DMS 273 (cell line): ENCODE data around the gene SORD.
"Not testable (repeated sequence)": the region's sequence is repeated elsewhere in the genome, so short reads cannot be mapped to it uniquely, and the experiment has no call there.

Experiments used
- DNase-seq: peaks from one replicate; lab custom pipeline; 2025; ENCODE audit not compliant: unreplicated experiment; lab: John Stamatoyannopoulos, UW

SORD gene

DNA sequence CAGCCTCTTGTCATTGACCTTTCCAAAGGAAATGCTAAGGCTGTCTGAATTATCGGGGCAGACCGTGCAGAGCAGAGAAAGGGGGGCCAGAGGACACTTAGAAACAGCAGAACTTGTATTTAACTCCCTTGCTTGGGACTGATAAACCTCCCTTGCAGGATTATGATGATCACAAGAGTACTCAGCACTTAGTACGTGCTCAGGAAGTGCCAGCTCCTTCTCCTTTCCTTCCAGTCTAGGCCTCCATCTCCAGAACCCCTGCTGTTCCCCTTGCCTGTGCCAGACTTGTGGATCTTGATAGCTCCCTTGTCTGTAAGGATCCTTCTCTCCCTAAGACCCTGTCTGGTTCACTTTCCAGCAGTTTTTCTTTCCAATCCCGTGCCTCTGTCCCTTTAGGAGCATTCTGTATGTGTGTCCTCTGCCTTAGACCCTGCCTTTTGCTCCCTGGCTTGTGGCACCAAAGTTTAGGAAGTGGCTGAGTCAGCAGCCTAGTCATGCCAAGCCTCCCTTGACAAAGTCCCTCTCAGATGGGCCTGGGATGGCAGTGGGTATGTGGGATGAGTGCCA is 747 bp downstream of the SORD start:
- DNase-seq: peak; percentile 41

DNA sequence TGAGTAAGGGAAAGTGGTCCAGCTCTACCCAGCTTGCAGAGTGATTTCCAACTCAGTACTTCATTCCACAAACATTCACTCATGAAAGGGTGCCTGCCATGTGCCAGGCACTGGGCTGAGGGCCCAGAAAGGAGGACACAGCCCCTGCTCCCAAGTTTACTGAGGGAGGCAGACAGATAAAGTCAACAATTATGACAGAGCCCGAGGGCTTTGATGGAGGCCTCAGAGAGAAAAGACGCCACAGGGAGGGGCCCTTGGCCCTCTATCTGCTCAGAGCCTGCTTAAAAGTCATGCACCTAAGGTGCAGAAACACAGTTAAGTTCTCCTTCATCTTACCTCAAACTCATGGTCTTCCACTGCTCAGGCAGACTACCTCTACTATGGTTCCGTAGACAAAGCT is 1.7 kb downstream of the SORD start:
- not testable (repeated sequence) for DNase-seq

DNA sequence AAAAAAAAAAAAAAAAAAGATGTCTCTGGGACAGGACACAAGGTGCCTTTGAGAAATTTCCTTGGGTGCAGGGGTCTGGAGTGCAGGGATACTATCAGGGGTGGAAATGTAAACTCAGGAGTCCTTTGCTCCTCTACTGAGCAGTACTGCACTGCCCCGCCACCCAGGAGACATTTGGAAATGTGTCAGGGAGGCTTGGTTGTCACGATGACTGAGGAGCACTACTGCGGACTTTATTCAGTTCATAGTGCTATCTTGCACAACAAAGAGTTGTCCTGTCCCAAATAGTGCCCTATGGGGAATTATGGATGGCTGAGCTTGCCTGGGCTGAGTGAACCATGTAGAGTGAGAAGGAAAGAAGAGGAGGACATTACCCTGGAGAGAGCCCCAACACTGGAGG is 2.6 kb downstream of the SORD start:
- DNase-seq: not testable (repeated sequence)

DNA sequence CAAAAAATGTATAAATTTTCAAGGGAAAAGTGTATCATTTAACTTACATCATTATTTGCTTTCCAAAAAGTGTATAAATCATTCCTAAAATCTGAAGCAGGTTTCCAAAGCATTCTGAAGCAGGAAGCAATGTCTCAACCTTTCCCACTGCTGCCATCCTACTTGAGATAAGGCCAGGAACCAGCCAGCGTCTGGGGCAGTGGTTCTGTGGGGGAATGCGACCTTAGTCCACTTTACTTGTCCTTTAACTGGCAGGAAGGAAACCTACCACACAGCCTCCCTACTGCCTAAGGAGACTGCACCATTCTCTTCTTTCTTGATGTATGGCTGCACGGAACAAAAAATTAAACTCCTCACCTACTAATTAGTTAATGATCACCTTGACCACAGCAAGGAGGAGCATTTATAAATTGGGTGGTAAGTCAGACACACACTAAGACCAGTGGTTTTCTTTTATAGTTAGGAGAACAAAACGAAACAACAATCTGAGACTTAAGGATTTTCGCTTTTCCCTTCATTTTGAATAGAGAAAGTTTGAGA is 3.7 kb downstream of the SORD start:
- no peak for DNase-seq

DNA sequence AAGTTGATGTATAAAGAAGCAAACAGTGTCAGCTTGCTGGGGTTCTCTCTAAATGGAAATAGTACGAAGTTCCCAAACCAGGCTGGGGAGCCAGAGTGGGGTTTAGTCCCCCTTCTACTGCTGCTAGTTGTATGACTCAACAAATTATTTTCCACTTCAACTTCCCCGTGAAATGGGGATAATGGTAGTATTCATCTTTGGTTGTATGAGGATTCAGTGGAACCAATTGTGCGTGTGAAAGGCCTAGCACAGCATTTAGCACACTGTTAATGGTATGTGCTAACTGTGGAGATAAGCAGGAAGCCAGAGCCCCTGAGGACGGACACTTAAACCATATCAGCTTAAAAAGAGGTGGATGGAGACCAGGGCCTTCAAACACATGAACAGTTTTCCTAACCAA is 4.2 kb downstream of the SORD start:
- DNase-seq: no peak

DNA sequence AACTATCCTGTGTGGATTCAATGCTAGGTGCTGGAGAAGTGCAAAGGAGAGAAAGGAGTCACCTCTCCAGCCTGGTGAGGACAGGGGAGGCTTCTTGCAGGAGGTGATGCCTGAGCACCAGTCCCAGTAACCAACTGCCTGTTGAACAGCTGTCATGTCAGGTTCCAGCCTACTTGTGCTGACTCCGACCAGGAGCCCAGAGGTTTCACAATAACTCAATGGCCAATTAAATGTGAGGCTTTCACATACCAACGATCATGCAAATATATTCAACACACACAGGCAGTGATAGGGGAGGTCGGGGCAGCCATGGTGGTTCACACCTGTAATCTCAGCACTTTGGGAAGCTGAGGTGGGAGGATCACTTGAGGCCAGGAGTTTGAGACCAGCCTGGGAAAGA is 7.7 kb downstream of the SORD start:
- no peak for DNase-seq

DNA sequence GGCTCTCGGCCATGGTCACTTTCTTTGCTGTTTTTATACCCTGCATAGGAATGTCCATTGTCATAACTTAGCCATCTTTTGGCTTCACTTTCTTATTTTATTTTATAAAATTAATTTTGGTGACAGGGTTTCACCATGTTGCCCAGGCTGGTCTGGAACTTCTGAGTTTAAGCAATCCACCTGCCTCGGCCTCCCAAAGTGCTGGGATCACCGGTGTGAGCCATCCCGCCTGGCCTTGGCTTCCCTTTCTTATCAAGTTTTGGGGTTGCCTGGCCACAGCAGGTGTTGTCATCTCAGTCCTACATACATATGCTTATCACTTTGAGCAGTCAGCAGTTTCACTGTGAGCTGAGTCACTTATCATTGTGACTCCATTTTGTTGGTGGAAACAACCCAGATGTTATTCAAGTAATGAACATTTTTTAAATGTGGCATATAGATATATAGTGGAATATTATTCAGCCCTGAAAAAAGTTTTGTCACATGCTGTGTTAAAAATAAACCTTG is 8.6 kb downstream of the SORD start:
- DNase-seq: not testable (repeated sequence)

DNA sequence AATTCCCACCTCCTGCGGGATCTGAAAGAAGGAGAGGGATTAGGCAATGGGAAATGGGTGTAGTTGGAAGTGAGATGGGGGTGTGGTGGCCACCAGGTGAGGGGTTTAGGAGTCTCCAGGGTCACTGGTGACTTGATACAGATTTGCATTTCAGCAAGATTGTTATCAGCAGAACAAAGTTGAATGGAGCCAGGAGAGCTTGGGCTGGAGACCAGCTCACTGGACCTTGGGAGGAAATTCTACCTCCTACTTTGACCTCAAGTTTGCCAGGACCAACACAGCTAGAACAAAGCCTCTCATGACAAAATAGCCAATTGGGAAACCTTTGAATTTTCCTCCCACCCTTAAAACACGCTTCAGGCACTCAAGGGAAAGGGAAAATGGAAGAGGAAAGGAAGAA is 9.5 kb downstream of the SORD start:
- not testable (repeated sequence) for DNase-seq

DNA sequence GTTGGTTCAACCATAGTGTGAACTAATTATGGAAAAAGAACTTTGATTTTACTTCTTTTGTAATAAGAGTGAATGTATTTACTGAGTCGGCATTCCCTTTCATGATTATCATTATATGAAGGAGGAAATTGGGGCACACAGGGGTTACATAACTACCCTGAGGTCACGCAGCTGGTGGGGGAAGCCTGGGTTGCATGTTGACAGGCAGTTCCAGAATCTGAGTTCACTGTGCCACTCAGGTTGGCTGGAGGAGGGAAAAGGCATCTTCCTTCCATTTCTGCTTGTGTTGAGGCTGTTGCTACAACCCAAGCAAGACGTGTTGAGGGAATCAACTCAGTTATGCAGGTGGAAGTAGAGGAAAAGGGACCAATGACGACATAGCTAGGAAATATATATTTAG is 11.1 kb downstream of the SORD start:
- DNase-seq: not testable (repeated sequence)

DNA sequence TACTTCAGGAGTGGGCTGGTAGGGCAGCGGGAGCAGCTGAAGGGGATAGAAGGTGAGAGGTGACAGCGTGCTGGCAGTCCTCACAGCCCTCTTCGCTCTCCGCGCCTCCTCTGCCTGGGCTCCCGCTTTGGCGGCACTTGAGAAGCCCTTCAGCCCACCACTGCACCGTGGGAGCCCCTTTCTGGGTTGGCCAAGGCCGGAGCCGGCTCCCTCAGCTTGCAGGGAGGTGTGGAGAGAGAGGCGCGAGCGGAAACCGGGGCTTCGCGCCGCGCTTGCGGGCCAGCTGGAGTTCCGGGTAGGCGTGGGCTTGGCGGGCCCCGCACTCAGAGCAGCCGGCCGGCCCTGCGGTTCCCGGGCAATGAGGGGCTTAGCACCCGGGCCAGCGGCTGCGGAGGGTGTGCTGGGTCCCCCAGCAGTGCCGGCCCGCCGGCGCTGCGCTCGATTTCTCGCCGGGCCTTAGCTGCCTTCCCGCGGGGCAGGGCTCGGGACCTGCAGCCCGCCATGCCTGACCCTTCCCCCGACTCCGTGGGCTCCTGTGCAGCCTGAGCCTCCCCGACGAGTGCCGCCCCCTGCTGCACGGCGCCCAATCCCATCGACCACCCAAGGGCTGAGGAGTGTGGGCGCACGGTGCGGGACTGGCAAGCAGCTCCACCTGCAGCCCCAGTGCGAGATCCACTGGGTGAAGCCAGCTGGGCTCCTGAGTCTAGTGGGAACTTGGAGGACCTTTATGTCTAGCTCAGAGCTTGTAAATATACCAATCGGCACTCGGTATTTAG is 11.8 kb downstream of the SORD start:
- not testable (repeated sequence) for DNase-seq

DNA sequence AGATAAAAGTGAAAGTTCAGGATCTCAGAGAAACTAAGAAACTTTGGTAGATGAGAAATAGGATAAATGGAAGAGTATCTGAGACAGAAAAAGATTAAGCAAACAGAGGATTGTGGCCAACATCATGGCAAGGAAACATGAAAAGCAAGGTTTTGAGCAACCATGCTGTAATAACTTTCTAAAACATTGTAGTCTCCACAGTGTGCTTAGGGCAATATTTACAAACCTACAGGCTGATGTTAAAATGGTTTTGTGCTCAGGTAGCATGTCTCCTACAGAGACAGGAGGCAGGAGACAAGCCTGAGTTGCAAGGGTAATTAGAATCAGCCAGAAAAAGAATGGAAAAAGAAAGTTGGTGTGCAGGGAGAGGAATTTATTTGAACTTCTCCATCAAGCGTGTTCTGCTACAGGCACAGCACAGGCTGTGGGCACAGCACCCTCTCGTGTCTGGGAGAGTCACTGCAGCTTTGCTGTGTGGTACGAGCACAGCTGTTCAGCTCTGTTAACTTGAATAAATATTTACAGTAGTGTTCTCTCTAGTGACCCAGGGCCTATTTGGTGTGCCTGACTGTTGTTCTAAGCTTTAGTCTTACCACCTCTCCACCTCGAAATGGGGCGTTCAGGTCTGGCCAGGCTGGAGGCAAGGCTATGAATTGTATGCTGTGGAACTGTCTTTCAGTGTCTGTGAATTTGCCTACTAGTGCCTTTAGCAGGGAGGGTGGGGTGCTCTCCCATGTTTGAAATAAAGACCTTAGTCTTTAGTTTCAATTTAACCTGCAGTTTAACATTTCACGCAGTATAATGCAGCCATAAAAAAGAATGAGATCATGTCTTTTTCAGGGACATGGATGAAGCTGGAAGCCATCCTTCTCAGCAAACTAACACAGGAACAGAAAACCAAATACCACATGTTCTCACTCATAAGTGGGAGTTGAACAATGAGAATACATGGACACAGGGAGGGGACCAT is 14.1 kb downstream of the SORD start:
- peak; percentile 68 for DNase-seq

DNA sequence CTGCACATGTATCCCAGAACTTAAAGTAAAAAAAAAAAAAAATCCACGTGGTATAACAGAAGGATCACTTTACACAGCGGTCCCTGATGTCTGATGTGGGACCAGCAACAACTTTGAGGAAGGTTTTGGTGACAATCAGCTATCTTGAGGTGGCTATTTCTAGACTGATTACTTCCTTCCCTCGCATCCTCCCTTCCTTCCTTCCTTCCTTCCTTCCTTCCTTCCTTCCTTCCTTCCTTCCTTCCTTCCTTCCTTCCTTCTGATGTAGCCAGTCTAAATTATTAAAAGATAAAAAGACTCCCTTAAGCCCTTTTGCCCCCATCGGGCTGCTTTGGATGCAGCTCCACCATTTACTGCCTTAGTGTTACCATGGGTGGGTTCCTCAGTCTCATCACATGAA is 14.9 kb downstream of the SORD start:
- no peak for DNase-seq

DNA sequence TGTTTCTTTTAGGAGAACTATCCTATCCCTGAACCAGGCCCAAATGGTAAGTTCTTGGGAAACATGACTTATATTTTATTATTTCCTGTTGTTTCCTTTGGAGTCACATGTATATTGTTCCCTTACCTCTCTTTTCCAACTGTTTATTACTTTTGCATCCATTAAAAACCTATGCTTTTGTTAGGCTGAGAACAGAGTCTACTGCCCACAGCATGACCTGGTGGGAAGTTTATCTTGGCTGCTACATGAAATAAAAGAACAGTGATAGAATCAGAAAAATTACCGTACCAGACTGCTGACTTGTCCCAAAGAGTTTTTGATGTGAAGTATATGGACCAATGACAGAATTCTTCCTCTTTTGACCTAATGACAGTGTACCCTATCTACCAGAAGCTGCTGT is 17.4 kb downstream of the SORD start:
- DNase-seq: not testable (repeated sequence)

DNA sequence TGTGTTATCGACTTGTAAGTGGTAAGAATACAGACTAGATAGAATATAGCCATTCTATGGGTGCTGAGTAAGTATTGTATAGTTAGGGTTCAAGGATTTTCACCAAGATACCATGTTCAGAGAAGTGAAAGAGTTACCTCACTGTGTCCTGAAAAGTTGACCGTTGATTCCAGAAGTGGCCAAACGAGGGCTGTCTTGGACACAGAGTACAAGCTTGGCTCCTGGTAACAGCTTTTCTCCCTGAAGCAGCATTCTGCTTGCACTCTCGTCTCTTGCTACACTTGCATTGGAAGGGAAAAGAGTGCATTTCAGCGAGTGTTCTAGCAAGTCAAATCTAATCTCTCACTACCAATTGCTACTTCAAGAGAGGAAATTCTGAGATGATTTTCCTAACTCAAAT is 18.5 kb downstream of the SORD start:
- not testable (repeated sequence) for DNase-seq

DNA sequence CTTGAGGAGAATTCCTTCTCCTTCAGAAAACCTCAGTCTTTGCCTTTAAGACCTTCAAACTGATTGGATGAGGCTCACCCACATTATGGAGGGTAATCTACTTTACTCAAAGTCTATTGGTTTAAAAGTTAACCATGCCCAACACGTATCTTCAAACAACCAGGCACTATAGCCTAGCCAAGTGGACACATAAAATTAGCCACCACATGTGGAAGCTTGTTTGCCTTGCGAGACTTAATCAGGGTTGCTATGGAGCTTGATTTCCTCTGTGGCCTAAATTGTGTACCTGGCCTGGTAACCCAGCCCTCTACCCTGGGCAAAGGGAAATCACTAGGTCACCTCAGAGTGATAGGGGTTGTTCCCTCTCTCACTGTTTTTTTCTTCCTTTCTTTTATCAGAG is 19.9 kb downstream of the SORD start:
- not testable (repeated sequence) for DNase-seq

DNA sequence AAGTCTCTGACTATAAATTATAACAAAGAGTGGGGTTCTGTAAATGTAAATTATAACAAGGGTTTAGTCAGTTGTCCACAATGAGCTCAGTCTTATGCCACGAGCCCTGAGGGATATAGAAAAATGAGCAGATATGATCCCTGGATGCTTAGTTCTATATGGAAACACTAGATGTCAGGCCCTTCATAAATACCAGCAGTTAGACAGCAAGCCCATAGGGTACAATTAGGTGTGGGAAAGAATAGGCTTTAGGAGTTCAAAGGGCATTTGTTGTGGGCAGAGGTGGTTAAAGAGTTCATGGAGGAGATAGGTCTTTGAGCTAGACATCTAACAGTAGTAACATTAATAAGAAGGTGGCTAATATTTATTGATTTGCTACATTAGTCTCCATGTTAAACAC is 21.3 kb downstream of the SORD start:
- not testable (repeated sequence) for DNase-seq

DNA sequence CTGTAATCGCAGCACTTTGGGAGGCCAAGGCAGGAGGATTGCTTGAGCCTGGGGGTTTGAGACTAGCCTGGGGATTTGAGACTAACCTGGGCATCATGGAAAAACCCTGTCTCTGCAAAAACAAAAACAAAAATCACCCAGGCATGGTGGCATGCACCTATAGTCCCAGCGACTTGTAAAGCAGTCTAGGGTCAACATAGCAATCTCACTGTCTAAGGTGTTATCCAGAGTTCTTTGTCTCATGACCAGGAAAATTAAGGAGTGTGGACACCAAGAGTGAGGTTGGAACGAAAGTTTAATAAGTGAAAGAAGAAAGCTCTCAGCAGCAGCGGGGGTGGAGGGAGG is 25.4 kb downstream of the SORD start:
- DNase-seq: not testable (repeated sequence)

DNA sequence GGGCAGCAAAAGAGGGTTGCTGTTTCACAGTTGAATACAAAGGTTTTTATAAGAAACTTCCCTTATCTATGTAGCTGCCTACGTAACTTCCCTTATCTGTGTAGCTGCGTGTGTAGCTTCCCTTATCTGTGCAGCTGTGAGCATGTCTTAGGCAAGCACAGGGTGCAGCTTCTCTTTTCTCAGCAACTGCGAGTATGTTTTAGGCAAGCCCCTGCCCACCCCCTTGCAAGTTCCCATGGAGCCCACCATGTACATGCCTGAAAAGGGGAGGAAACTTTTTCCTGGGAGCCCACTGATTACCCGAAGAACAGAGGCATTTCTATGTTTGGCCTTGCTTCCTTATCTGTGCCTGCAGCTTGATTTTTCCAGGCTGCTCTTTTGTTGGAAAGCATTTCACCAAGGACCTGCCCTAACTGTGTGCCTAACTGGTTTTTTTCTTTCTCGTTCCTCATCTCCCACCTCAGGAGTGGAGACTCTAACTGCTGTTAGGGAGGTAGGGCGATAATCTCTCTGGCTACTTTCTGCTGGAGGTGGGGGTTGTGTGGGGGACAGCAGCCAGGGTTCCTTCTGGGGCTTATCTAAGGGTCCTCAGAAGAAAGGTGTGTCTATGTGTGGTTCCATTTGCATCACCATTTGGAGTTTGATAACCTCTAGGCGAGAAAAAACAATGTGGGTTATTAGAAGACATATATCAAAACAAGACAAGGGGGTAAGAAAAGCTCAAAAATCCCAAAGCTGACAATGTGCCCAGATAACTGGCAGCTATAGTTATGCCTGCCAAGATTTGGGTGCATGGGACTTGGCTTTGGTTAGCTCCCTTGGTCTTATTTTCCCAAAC is 26.0 kb downstream of the SORD start:
- no peak for DNase-seq

DNA sequence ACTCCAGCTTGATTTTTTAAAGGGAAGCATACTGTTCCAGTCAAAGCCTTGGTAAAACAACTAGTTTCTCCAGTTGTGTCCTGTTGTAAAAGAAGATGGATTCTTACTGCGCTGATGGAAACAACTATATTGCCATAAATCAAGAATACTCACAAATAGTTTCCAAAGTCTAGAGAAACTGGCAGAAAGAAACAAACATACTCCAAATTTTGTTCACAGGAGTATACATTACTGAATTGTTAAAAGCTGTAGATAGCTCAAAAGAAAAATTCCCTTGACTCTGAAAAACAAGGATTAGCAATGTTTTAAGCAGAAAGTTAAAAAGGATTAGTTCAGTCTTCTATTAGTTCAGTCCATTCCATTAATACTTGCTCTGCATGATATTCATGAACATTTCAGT is 27.6 kb downstream of the SORD start:
- DNase-seq: no peak

DNA sequence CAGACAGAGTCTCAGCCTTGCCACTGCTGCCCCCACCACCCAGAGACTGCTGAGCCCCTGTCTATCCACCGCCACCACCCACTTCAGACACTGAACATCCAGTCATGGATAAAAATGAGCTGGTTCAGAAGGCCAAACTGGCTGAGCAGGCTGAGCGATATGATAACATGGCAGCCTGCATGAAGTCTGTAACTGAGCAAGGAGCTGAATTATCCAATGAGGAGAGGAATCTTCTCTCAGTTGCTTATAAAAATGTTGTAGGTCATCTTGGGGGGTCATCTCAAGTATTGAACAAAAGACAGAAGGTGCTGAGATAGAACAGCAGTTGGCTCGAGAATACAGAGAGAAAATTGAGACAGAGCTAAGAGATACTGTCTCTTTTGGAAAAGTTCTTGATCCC is 29.7 kb downstream of the SORD start:
- DNase-seq: not testable (repeated sequence)
